ENCODE results near the gene TTC3.
"Not testable (repeated sequence)": the region's sequence is repeated elsewhere in the genome, so short reads cannot be mapped to it uniquely, and the experiment has no call there.

TTC3 gene

GRCh38 chr21:37101384-37101783 is 28.3 kb downstream of the TTC3 start:
- no peak for DNase-seq

- DNase-seq: not testable (repeated sequence)
Observed at GRCh38 chr21:37102746-37103145, 29.7 kb downstream of the TTC3 start.

- DNase-seq: no peak
Observed at GRCh38 chr21:37106998-37107397, 33.9 kb downstream of the TTC3 start.

- DNase-seq: not testable (repeated sequence)
Observed at GRCh38 chr21:37111029-37111428, 38.0 kb downstream of the TTC3 start.

GRCh38 chr21:37114301-37114700 is 41.2 kb downstream of the TTC3 start:
- DNase-seq: not testable (repeated sequence)

- not testable (repeated sequence) for DNase-seq
Observed at GRCh38 chr21:37116459-37116858, 43.4 kb downstream of the TTC3 start.

- DNase-seq: no peak
Observed at GRCh38 chr21:37117204-37117603, 44.1 kb downstream of the TTC3 start.

GRCh38 chr21:37118187-37118826 is 45.3 kb downstream of the TTC3 start:
- DNase-seq: no peak

- no peak for DNase-seq
Observed at GRCh38 chr21:37119421-37120218, 46.6 kb downstream of the TTC3 start.

- DNase-seq: no peak
Observed at GRCh38 chr21:37128076-37128475, 55.0 kb downstream of the TTC3 start.

GRCh38 chr21:37130971-37131370 is 57.9 kb downstream of the TTC3 start:
- DNase-seq: no peak

- no peak for DNase-seq
Observed at GRCh38 chr21:37136261-37136660, 63.2 kb downstream of the TTC3 start.

GRCh38 chr21:37136744-37137143 is 63.7 kb downstream of the TTC3 start:
- DNase-seq: no peak

- DNase-seq: no peak
Observed at GRCh38 chr21:37139154-37139553, 66.1 kb downstream of the TTC3 start.

GRCh38 chr21:37139902-37140301 is 66.8 kb downstream of the TTC3 start:
- no peak for DNase-seq

GRCh38 chr21:37143392-37143791 is 70.3 kb downstream of the TTC3 start:
- not testable (repeated sequence) for DNase-seq

GRCh38 chr21:37145635-37146111 is 72.6 kb downstream of the TTC3 start:
- DNase-seq: no peak

GRCh38 chr21:37146320-37147235 is 73.5 kb downstream of the TTC3 start:
- no peak for DNase-seq

- DNase-seq: no peak
Observed at GRCh38 chr21:37149411-37149810, 76.4 kb downstream of the TTC3 start.

GRCh38 chr21:37153196-37153934 is 80.3 kb downstream of the TTC3 start:
- DNase-seq: no peak

- DNase-seq: no peak
Observed at GRCh38 chr21:37153935-37154350, 80.9 kb downstream of the TTC3 start.

- no peak for DNase-seq
Observed at GRCh38 chr21:37155186-37155585, 82.1 kb downstream of the TTC3 start.
